A673 (cell line): ENCODE data around the gene CDC40.

Experiments
- EZH2 ChIP-seq: fragments of 200-600 bp; sonication (generic); IDR thresholded peaks from 2 replicates; pipeline ENCODE4 v1.6.1; 2017; ENCODE audit warnings: borderline replicate concordance, low read depth, mild to moderate bottlenecking, mixed read lengths, antibody characterized with exemption, low read length; ENCODE audit not compliant: poor library complexity, severe bottlenecking
- TF ChIP-seq, protein P1 (sequence below): fragments of 300-800, 200-600 bp; sonication (generic); conservative IDR thresholded peaks from 2 replicates; pipeline ENCODE4 v1.5.1; 2017; ENCODE audit warnings: low read depth, mild to moderate bottlenecking, antibody characterized with exemption, low read length, moderate library complexity, mixed read lengths

DNA sequence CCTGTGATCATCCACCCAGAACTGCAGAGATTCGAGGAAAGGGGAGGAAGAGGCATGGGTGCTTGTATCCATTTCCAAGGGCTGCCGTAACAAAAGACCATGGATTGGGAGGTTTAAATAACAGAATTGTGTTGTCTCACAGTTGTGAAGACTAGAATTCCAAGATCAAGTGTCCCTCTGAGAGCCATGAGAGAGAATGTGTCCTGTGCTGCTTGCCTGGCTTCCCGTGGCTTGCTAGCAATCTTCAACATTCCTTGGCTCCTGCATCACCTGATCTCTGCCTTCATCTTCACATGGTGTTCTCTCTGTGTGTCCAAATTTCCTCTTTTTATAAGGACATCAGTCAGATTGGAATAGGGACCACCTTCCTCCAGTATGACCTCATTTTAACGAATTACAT, 69.8 kb downstream of the CDC40 start:
- TF ChIP-seq, protein P1, sequence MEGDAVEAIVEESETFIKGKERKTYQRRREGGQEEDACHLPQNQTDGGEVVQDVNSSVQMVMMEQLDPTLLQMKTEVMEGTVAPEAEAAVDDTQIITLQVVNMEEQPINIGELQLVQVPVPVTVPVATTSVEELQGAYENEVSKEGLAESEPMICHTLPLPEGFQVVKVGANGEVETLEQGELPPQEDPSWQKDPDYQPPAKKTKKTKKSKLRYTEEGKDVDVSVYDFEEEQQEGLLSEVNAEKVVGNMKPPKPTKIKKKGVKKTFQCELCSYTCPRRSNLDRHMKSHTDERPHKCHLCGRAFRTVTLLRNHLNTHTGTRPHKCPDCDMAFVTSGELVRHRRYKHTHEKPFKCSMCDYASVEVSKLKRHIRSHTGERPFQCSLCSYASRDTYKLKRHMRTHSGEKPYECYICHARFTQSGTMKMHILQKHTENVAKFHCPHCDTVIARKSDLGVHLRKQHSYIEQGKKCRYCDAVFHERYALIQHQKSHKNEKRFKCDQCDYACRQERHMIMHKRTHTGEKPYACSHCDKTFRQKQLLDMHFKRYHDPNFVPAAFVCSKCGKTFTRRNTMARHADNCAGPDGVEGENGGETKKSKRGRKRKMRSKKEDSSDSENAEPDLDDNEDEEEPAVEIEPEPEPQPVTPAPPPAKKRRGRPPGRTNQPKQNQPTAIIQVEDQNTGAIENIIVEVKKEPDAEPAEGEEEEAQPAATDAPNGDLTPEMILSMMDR = no peak
- no peak for TF ChIP-seq EZH2
